Caco-2 (cell line): Measurements from ENCODE around the gene C10orf90. TPM values are rescaled to one million over a fixed set of nuclear protein-coding genes. Genes with fewer than 3 reads are reported as not detected.

Experiments used
- BruUV-seq: library from RNA; stranded (reverse); fragments of 400-500 nt; replicated peaks from 2 replicates; lab custom pipeline; 2021; lab: Mats Ljungman, UMichigan
- CTCF ChIA-PET: fragments of 300-600 bp; sonication (Branson Sonifier 250); formaldehyde crosslinking; loops from one replicate; lab custom pipeline; 2022; ENCODE audit warnings: antibody characterized with exemption; lab: Charles Lee
- POLR2A ChIA-PET: fragments of 300-600 bp; sonication (Branson Sonifier 250); formaldehyde crosslinking; loops from one replicate; lab custom pipeline; 2022; ENCODE audit warnings: antibody characterized with exemption; lab: Charles Lee
- DNase-seq, 2 experiments: peaks; one replicate each; pipeline versions ENCODE4 v3.0.0 to v3.0.0-alpha.2; 2020 to 2022
- H3K27me3 ChIP-seq: replicated peaks from 2 replicates; pipeline ENCODE4 v1.6.0; 2011; ENCODE audit warnings: low read length; ENCODE audit not compliant: control insufficient read depth, insufficient read depth
- H3K36me3 ChIP-seq: 2 replicates; pipeline ENCODE4 v1.5.1; 2011; ENCODE audit warnings: low read length; ENCODE audit not compliant: control insufficient read depth, insufficient read depth
- H3K4me1 ChIP-seq: fragments of 250-450 bp; sonication (Bioruptor Pico); 2 replicates; pipeline ENCODE4 v1.5.1; 2020; ENCODE audit warnings: mild to moderate bottlenecking
- H3K4me3 ChIP-seq: 2 replicates; pipeline ENCODE4 v1.5.1; 2011; ENCODE audit warnings: low read depth, mild to moderate bottlenecking, control low read depth, low read length
- H3K9me3 ChIP-seq: fragments of 250-450 bp; sonication (Bioruptor Pico); 2 replicates; pipeline ENCODE4 v1.5.1; 2020; ENCODE audit warnings: mild to moderate bottlenecking, moderate library complexity
- H3K27ac Mint-ChIP-seq: one replicate; pipeline ENCODE4 v1.8.0; 2022; ENCODE audit warnings: mixed read lengths; ENCODE audit not compliant: unreplicated experiment
- H3K27me3 Mint-ChIP-seq: one replicate; pipeline ENCODE4 v1.8.0; 2022; ENCODE audit warnings: mixed read lengths; ENCODE audit not compliant: insufficient read depth, unreplicated experiment
- H3K36me3 Mint-ChIP-seq: one replicate; pipeline ENCODE4 v1.8.0; 2022; ENCODE audit warnings: mild to moderate bottlenecking, mixed read lengths; ENCODE audit not compliant: insufficient read depth, unreplicated experiment
- H3K4me1 Mint-ChIP-seq: one replicate; pipeline ENCODE4 v1.8.0; 2022; ENCODE audit warnings: low read depth, mixed read lengths; ENCODE audit not compliant: unreplicated experiment
- H3K4me3 Mint-ChIP-seq: one replicate; pipeline ENCODE4 v1.8.0; 2022; ENCODE audit warnings: mild to moderate bottlenecking, moderate library complexity, mixed read lengths; ENCODE audit not compliant: unreplicated experiment
- H3K9me3 Mint-ChIP-seq: one replicate; pipeline ENCODE4 v1.8.0; 2022; ENCODE audit warnings: mixed read lengths; ENCODE audit not compliant: unreplicated experiment
- CTCF ChIP-seq, 2 experiments: fragments of 200-600 bp in 1 of 2; IDR thresholded peaks; 1 replicate in 1 of 2; 2 replicates in 1 of 2; pipeline versions ENCODE4 v1.5.1 to v1.8.0; 2011 to 2022; ENCODE audit warnings: antibody characterized with exemption in 1 of 2, control low read depth in 1 of 2, inconsistent platforms in 1 of 2, low read depth in 1 of 2, low read length in 1 of 2, mild to moderate bottlenecking in 1 of 2, moderate library complexity in 1 of 2; ENCODE audit not compliant: insufficient read depth in 1 of 2, severe bottlenecking in 1 of 2, unreplicated experiment in 1 of 2
- intact Hi-C: fragments of 100-400 bp; cut with micrococcal nuclease; formaldehyde crosslinking; loops from one replicate; pipeline ENCODE4 v1.10.0; 2022; ENCODE audit not compliant: unreplicated experiment
- total RNA-seq: library from RNA; stranded (reverse); gene quantifications from 2 replicates; pipeline ENCODE4 v1.2.3, GENCODE V29; 2022

Gene C10orf90
- total RNA-seq, 1 experiment from 2014 or later: not detected

- no peak overlapping the region for H3K27ac Mint-ChIP-seq
- CTCF ChIA-PET: no interaction called here
- H3K4me1 Mint-ChIP-seq: no peaks in the 10 kb centered on the region
- H3K9me3 ChIP-seq: no peaks in the 10 kb centered on the region
- H3K36me3 ChIP-seq: no peaks in the 10 kb centered on the region
- no peak overlapping the region for H3K4me3 ChIP-seq
- H3K4me1 ChIP-seq: no peaks in the 10 kb centered on the region
- H3K9me3 Mint-ChIP-seq: no peaks in the 10 kb centered on the region
- BruUV-seq: no TSS peak
- intact Hi-C loops: no loop called here
- H3K27me3 ChIP-seq: no peaks in the 10 kb centered on the region
- H3K4me3 Mint-ChIP-seq: no peak overlapping the region
- DNase-seq: no peak
- no peak for TF ChIP-seq CTCF (IDR thresholded peaks at IDR 0.05; ENCODE audit: insufficient read depth in 1 of 2, low read depth in 1 of 2, low read length in 1 of 2, severe bottlenecking in 1 of 2, unreplicated experiment in 1 of 2)
- POLR2A ChIA-PET: no interaction called here
- peaks cover 5% of the 10 kb centered on the region for H3K27me3 Mint-ChIP-seq
- H3K36me3 Mint-ChIP-seq: no peaks in the 10 kb centered on the region
Measured at GRCh38 chr10:126520751-126521317, 149.7 kb downstream of the C10orf90 start.

DNA sequence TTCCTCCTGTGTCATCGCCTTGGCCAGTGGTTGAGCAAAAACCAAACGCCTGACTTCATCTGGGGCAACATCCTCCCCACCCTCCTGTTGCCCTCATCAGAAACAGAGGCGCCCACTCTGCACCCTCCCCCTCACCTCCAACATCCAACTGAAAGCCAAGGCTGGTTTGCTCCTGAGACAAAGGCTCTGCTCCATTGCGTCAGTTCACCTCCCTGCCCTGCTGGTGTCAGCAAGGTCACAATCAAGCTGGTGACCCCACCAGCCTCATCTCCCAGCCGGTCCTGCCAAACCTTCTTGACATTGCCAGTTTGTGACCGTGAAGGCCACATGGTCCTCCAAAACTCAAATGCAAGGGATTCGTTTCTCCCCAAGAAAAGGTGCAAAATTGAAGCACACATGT lies 150.5 kb downstream of the C10orf90 start:
- no TSS peak for BruUV-seq
- intact Hi-C loops: no loop called here
- H3K27me3 ChIP-seq: no peaks in the 10 kb centered on the region
- H3K27me3 Mint-ChIP-seq: peaks cover 8% of the 10 kb centered on the region
- no peak overlapping the region for H3K4me3 ChIP-seq
- no peaks in the 10 kb centered on the region for H3K9me3 Mint-ChIP-seq
- TF ChIP-seq CTCF (IDR thresholded peaks at IDR 0.05; ENCODE audit: insufficient read depth in 1 of 2, low read depth in 1 of 2, low read length in 1 of 2, severe bottlenecking in 1 of 2, unreplicated experiment in 1 of 2): no peak
- H3K27ac Mint-ChIP-seq: no peak overlapping the region
- ChIA-PET POLR2A (no interaction called here), CTCF (no interaction called here)
- no peaks in the 10 kb centered on the region for H3K9me3 ChIP-seq
- no peaks in the 10 kb centered on the region for H3K4me1 ChIP-seq
- no peaks in the 10 kb centered on the region for H3K36me3 ChIP-seq
- H3K4me1 Mint-ChIP-seq: no peaks in the 10 kb centered on the region
- H3K4me3 Mint-ChIP-seq: no peak overlapping the region
- no peaks in the 10 kb centered on the region for H3K36me3 Mint-ChIP-seq
- DNase-seq: no peak

DNA sequence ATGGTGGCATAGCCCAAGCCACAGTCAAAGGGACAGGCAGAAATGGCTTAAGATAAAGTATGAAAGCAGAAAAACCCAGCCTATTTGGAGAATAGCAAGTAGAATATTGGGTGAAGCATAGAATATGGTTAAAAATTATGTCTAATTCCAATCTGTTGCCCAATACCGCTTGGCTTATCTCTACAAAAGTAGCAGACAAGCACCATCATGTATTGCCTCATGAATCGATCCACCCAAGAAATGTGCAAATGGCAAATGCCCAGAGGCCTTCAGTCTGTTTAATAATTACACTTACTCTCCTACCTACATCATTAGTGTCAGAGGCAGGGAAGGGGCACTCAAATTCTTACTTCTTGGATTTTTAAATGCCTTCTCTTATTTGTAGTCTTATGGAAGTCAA lies 151.3 kb downstream of the C10orf90 start:
- Mint-ChIP-seq H3K27ac (no peak overlapping the region), H3K27me3 (peaks cover 8% of the 10 kb centered on the region), H3K4me3 (no peak overlapping the region), H3K36me3 (no peaks in the 10 kb centered on the region), H3K4me1 (no peaks in the 10 kb centered on the region), H3K9me3 (no peaks in the 10 kb centered on the region)
- ChIA-PET POLR2A (no interaction called here), CTCF (no interaction called here)
- TF ChIP-seq CTCF (IDR thresholded peaks at IDR 0.05; ENCODE audit: insufficient read depth in 1 of 2, low read depth in 1 of 2, low read length in 1 of 2, severe bottlenecking in 1 of 2, unreplicated experiment in 1 of 2): no peak
- no peaks in the 10 kb centered on the region for H3K36me3 ChIP-seq
- no peak for DNase-seq
- H3K4me1 ChIP-seq: no peaks in the 10 kb centered on the region
- intact Hi-C loops: no loop called here
- H3K4me3 ChIP-seq: no peak overlapping the region
- H3K27me3 ChIP-seq: no peaks in the 10 kb centered on the region
- no TSS peak for BruUV-seq
- H3K9me3 ChIP-seq: no peaks in the 10 kb centered on the region
